Neuronal stem cell (in vitro differentiated cells): ENCODE data around the gene RPS16.
"Not testable (repeated sequence)": the region's sequence is repeated elsewhere in the genome, so short reads cannot be mapped to it uniquely, and the experiment has no call there.

ENCODE experiments used
- DNase-seq: peaks from one replicate; pipeline ENCODE4 v3.0.0-alpha.2; 2013; ENCODE audit warnings: low spot score
- H2AFZ ChIP-seq: one replicate; pipeline ENCODE4 v1.6.1; 2013; ENCODE audit warnings: mild to moderate bottlenecking, low read length, inconsistent platforms
- H2AK5ac ChIP-seq: 2 replicates; pipeline ENCODE4 v1.6.1; 2013; ENCODE audit warnings: low read depth, mild to moderate bottlenecking, inconsistent platforms, low read length, moderate library complexity, mixed read lengths
- H2BK120ac ChIP-seq: 2 replicates; pipeline ENCODE4 v1.6.1; 2013; ENCODE audit warnings: low read depth, mild to moderate bottlenecking, inconsistent platforms, low read length, moderate library complexity, mixed read lengths
- H2BK12ac ChIP-seq: one replicate; pipeline ENCODE4 v1.6.1; 2013; ENCODE audit warnings: low read length, inconsistent platforms
- H2BK15ac ChIP-seq: 2 replicates; pipeline ENCODE4 v1.6.1; 2013; ENCODE audit warnings: mild to moderate bottlenecking, low read length, inconsistent platforms, mixed read lengths
- H2BK5ac ChIP-seq: one replicate; pipeline ENCODE4 v1.6.1; 2013; ENCODE audit warnings: inconsistent platforms, mild to moderate bottlenecking, low read length, moderate library complexity
- H3K14ac ChIP-seq: one replicate; pipeline ENCODE4 v1.6.1; 2013; ENCODE audit warnings: low read length, inconsistent platforms
- H3K18ac ChIP-seq: 2 replicates; pipeline ENCODE4 v1.6.1; 2013; ENCODE audit warnings: low read length, inconsistent platforms
- H3K23ac ChIP-seq: 2 replicates; pipeline ENCODE4 v1.6.1; 2013; ENCODE audit warnings: low read depth, mild to moderate bottlenecking, mixed read lengths, low read length, inconsistent platforms; ENCODE audit not compliant: poor library complexity
- H3K27ac ChIP-seq: replicated peaks from 3 replicates; pipeline ENCODE4 v1.5.1; 2013; ENCODE audit warnings: low read length, inconsistent platforms
- H3K27me3 ChIP-seq, 3 experiments: 2 replicates each; pipeline ENCODE4 v1.6.1; 2013; ENCODE audit warnings: low read length in 3 of 3, mild to moderate bottlenecking in 2 of 3, inconsistent platforms in 1 of 3, low read depth in 1 of 3, mixed read lengths in 1 of 3, moderate library complexity in 1 of 3; ENCODE audit not compliant: control insufficient read depth in 3 of 3, insufficient read depth in 3 of 3
- H3K36me3 ChIP-seq, 2 donors: replicated peaks in 1 of 2; 2 replicates each; pipeline ENCODE4 v1.6.1; 2013; ENCODE audit warnings: low read length in 2 of 2; ENCODE audit not compliant: control insufficient read depth in 2 of 2, insufficient read depth in 2 of 2
- H3K4ac ChIP-seq: 2 replicates; pipeline ENCODE4 v1.6.1; 2013; ENCODE audit warnings: inconsistent platforms, mild to moderate bottlenecking, low read length, moderate library complexity
- H3K4me1 ChIP-seq, 2 donors: 1 replicate in 1 of 2; 2 replicates in 1 of 2; pipeline ENCODE4 v1.6.1; 2013; ENCODE audit warnings: low read length in 2 of 2, low read depth in 1 of 2; ENCODE audit not compliant: control insufficient read depth in 2 of 2, insufficient read depth in 1 of 2
- H3K4me2 ChIP-seq: one replicate; pipeline ENCODE4 v1.6.1; 2013; ENCODE audit warnings: mild to moderate bottlenecking, low read length, inconsistent platforms; ENCODE audit not compliant: insufficient read depth, poor library complexity, severe bottlenecking
- H3K4me3 ChIP-seq, 2 donors: 2 replicates each; pipeline ENCODE4 v1.5.1; 2013; ENCODE audit warnings: low read length in 2 of 2, mild to moderate bottlenecking in 2 of 2, inconsistent platforms in 1 of 2, moderate library complexity in 1 of 2
- H3K79me1 ChIP-seq: one replicate; pipeline ENCODE4 v1.6.1; 2013; ENCODE audit warnings: low read depth, mild to moderate bottlenecking, inconsistent platforms, low read length, moderate library complexity
- H3K9ac ChIP-seq: one replicate; pipeline ENCODE4 v1.6.1; 2013; ENCODE audit warnings: mild to moderate bottlenecking, low read depth, low read length, inconsistent platforms; ENCODE audit not compliant: poor library complexity
- H3K9me3 ChIP-seq, 2 donors: replicated peaks in 1 of 2; 2 replicates each; pipeline versions ENCODE3 to v1.6.1; 2013; ENCODE audit warnings: low read length in 2 of 2, mild to moderate bottlenecking in 2 of 2, inconsistent platforms in 1 of 2, low read depth in 1 of 2, mixed read lengths in 1 of 2, moderate library complexity in 1 of 2; ENCODE audit not compliant: control insufficient read depth in 2 of 2, insufficient read depth in 1 of 2
- H4K8ac ChIP-seq: one replicate; pipeline ENCODE4 v1.6.1; 2013; ENCODE audit warnings: low read depth, mild to moderate bottlenecking, inconsistent platforms, low read length, moderate library complexity
- H4K91ac ChIP-seq: one replicate; pipeline ENCODE4 v1.6.1; 2013; ENCODE audit warnings: low read length, low read depth, mild to moderate bottlenecking, inconsistent platforms; ENCODE audit not compliant: poor library complexity
- WGBS, 2 donors: extraction: QIAGEN DNeasy Blood & Tissue Kit; methylation state at CpG; one replicate each; pipeline ENCODE4 v1.1.7; 2013; ENCODE audit warnings: missing lambda C conversion rate in 2 of 2, mixed read lengths in 1 of 2; ENCODE audit not compliant: insufficient read length in 2 of 2, insufficient replicate concordance in 1 of 2; ENCODE audit errors: extremely low coverage in 2 of 2; 5-methylcytosine and 5-hydroxymethylcytosine counted together

RPS16 gene

DNA sequence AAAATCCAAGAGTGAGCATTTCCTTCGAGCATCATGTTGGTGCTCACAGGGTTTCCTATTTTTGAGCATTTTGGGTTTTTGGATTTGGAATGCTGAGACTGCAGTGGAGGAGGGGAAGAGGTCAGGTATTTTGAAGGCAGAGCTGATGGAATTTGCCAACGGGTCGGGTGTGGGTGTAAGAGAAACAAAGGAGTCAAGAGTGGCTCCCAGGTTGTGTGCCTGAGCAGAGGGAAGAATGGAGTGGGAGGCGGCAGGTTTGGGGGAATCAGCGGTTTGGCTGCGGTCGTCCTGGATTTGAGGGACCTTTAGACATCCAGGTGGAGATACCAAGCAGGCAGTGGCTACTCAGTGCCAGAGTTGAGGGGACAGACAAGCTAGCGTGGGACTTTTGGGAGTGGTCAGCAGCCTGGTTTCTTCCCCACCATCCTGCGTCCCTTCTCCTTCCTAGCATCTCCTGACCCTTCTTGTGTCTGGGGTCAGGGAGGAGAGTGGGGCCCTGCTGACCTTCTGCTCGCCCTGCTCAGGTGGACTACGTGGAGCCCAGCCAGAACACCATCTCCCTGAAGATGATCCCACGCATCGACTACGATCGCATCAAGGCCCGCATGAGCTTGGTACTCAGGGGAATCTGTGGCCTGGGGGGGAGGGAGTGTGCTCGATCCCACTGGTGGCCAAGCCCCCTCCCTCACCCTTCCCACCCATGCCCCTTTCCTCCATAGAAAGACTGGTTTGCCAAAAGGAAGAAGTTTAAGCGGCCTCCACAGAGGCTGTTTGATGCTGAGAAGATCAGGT, 30.4 kb upstream of the RPS16 start:
- H4K91ac ChIP-seq = no peak overlapping the region
- peaks cover 50 to 88% of the 10 kb centered on the region in 2 donors for H3K36me3 ChIP-seq
- H3K4me1 ChIP-seq = no peaks in the 10 kb centered on the region
- no peak overlapping the region for H2AK5ac ChIP-seq
- no peak overlapping the region for H2AFZ ChIP-seq
- no peak overlapping the region for H2BK12ac ChIP-seq
- H3K4me3 ChIP-seq = no peak overlapping the region
- H3K14ac ChIP-seq = no peak overlapping the region
- no peak overlapping the region for H3K18ac ChIP-seq
- no peak overlapping the region for H2BK5ac ChIP-seq
- no peak overlapping the region for H3K27ac ChIP-seq
- H2BK15ac ChIP-seq = no peak overlapping the region
- peak overlapping the region; percentile 35 for H3K9ac ChIP-seq
- H3K27me3 ChIP-seq = no peaks in the 10 kb centered on the region
- H3K9me3 ChIP-seq = no peaks in the 10 kb centered on the region
- no peak overlapping the region for H3K23ac ChIP-seq
- H4K8ac ChIP-seq = no peak overlapping the region
- DNase-seq = no peak
- H2BK120ac ChIP-seq = no peak overlapping the region
- WGBS, 2 donors = no CpG with 5 or more reads among the region's 18 CpGs
- no peak overlapping the region for H3K4ac ChIP-seq
- no peaks in the 10 kb centered on the region for H3K79me1 ChIP-seq
- H3K4me2 ChIP-seq = no peak overlapping the region

DNA sequence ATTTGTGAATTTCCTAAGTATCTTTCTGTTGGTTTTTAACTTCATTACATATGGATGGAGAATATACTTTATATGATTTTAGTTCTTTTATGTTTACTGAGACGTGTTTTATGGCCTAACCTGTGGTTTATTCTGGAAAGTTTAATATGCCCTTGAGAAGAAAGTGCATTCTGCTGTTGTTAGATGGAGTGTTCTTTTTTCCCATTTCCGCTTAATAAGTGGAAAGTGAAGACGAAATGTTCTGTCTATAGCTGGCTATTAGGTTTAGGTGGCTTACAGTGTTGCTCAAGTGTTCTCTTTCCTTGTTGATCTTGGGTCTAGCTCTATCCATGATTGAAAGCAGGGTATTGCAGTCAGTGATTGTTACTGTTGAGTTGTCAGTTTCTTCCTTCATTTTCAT, 27.7 kb upstream of the RPS16 start:
- Histone ChIP-seq H3K79me1 (no peaks in the 10 kb centered on the region), H3K14ac (no peak overlapping the region), H2AFZ (no peak overlapping the region), H3K9ac (no peak overlapping the region), H3K27me3 (no peaks in the 10 kb centered on the region), H4K91ac (no peak overlapping the region), H3K4me2 (no peak overlapping the region), H2BK5ac (no peak overlapping the region), H2BK12ac (no peak overlapping the region), H2AK5ac (no peak overlapping the region), H2BK15ac (no peak overlapping the region), H3K9me3 (no peaks in the 10 kb centered on the region), H3K18ac (no peak overlapping the region), H3K4ac (no peak overlapping the region), H4K8ac (no peak overlapping the region), H3K4me1 (no peaks in the 10 kb centered on the region), H3K4me3 (no peak overlapping the region), H2BK120ac (no peak overlapping the region), H3K23ac (no peak overlapping the region), H3K36me3 (peaks cover 50 to 88% of the 10 kb centered on the region in 2 donors), H3K27ac (no peak overlapping the region)
- WGBS, 2 donors = no CpG with 5 or more reads among the region's 3 CpGs
- DNase-seq = no peak

GRCh38 chr19:39451257-39451656, 15.5 kb upstream of the RPS16 start:
- H3K9ac ChIP-seq, H3K4ac ChIP-seq, H2BK15ac ChIP-seq, H3K9me3 ChIP-seq, H3K27ac ChIP-seq, H2BK12ac ChIP-seq, H2BK5ac ChIP-seq, H2AFZ ChIP-seq, DNase-seq, H3K27me3 ChIP-seq, H3K4me3 ChIP-seq, H4K8ac ChIP-seq, H4K91ac ChIP-seq, H3K14ac ChIP-seq, H3K4me1 ChIP-seq, H2BK120ac ChIP-seq, H3K4me2 ChIP-seq, H3K18ac ChIP-seq, H3K23ac ChIP-seq, H2AK5ac ChIP-seq: not testable (repeated sequence)
- H3K79me1 ChIP-seq = peaks cover 23% of the 10 kb centered on the region
- no CpG with 5 or more reads among the region's 8 CpGs for WGBS, 2 donors
- H3K36me3 ChIP-seq = peaks cover 18 to 78% of the 10 kb centered on the region in 2 donors

DNA sequence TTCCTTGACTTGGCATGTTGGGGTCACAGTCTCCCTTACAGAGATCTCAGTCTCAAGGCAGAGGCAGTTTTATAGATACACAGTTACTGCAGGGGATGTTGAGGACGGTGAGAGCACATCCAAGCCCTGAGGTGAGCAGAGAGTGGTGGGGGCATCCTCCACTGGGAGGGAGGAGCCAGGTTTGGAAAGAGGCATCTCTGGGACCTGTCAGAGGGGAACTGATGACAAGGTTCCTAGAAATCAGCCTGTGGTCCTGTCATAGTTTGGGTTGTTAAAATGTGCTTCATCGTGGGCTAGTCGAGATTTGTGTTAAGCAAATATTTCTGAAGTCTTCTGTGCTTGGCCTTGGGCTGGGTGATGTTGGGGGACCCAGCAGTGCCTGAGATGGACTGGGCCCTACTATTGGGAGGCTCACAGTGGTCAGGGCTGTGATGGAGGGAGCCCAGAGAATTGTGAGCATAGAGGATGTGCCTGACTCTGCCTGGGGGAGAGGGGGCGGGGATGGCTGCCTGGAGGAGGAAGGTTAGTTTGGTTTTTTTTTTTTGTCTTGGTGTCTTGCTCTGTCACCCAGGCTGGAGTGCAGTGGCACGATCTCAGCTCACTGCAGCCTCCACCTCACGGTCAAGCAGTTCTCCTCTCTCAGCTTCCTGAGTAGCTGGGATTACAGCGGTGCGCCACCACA, 13.5 kb upstream of the RPS16 start:
- H3K27ac ChIP-seq = no peak overlapping the region
- H2BK15ac ChIP-seq = no peak overlapping the region
- H3K9ac ChIP-seq = no peak overlapping the region
- H3K4me1 ChIP-seq = peaks cover 3 to 6% of the 10 kb centered on the region in 2 donors
- H3K79me1 ChIP-seq = peaks cover 27% of the 10 kb centered on the region
- peaks cover 18 to 72% of the 10 kb centered on the region in 2 donors for H3K36me3 ChIP-seq
- H3K18ac ChIP-seq = no peak overlapping the region
- no peak overlapping the region for H3K4me3 ChIP-seq
- H2BK5ac ChIP-seq = no peak overlapping the region
- no peak overlapping the region for H2BK120ac ChIP-seq
- no peak overlapping the region for H3K4me2 ChIP-seq
- no peak overlapping the region for H2AK5ac ChIP-seq
- H3K23ac ChIP-seq = no peak overlapping the region
- H4K8ac ChIP-seq = no peak overlapping the region
- no CpG with 5 or more reads among the region's 8 CpGs for WGBS, 2 donors
- DNase-seq = no peak
- H2BK12ac ChIP-seq = no peak overlapping the region
- H4K91ac ChIP-seq = no peak overlapping the region
- no peaks in the 10 kb centered on the region for H3K27me3 ChIP-seq
- H2AFZ ChIP-seq = no peak overlapping the region
- H3K9me3 ChIP-seq = no peaks in the 10 kb centered on the region
- H3K14ac ChIP-seq = no peak overlapping the region
- no peak overlapping the region for H3K4ac ChIP-seq
